GM23338 (cell line): ENCODE measurements around the gene NDRG3. TPM values are rescaled to one million over a fixed set of nuclear protein-coding genes. Genes with fewer than 3 reads are reported as not detected.

ENCODE experiments used
- ATAC-seq: fragments of 200-7000 bp; cut with Tn5 transposase; 3 replicates; pipeline ENCODE4 v1.9.1; 2020
- DNase-seq: peaks from one replicate; pipeline ENCODE4 v3.0.0-alpha.2; 2015; ENCODE audit warnings: low spot score
- H2AFZ ChIP-seq: fragments of 200-600 bp; sonication (generic); 2 replicates; pipeline ENCODE4 v1.8.0; 2016; ENCODE audit warnings: antibody characterized with exemption, mild to moderate bottlenecking, moderate library complexity
- H3F3A ChIP-seq: fragments of 200-600 bp; sonication (generic); replicated peaks from 2 replicates; pipeline ENCODE4 v1.8.0; 2017; ENCODE audit warnings: antibody characterized with exemption, mixed run types, low read depth
- H3K27ac ChIP-seq: fragments of 200-600 bp; sonication (generic); 2 replicates; pipeline ENCODE4 v1.6.1; 2016; ENCODE audit warnings: low read depth
- H3K27me3 ChIP-seq: fragments of 200-600 bp; sonication (generic); 2 replicates; pipeline ENCODE4 v1.8.0; 2016; ENCODE audit warnings: mild to moderate bottlenecking, mixed run types, moderate library complexity; ENCODE audit not compliant: insufficient read depth
- H3K36me3 ChIP-seq: fragments of 200-600 bp; sonication (generic); 2 replicates; pipeline ENCODE4 v1.8.0; 2016; ENCODE audit warnings: mild to moderate bottlenecking; ENCODE audit not compliant: insufficient read depth
- H3K4me1 ChIP-seq: fragments of 200-600 bp; sonication (generic); 2 replicates; pipeline ENCODE4 v1.8.0; 2016; ENCODE audit warnings: mild to moderate bottlenecking, moderate library complexity; ENCODE audit not compliant: insufficient read depth
- H3K4me2 ChIP-seq: fragments of 200-600 bp; sonication (generic); 2 replicates; pipeline ENCODE4 v1.7.1; 2017; ENCODE audit warnings: mixed run types
- H3K4me3 ChIP-seq: fragments of 200-600 bp; sonication (generic); 2 replicates; pipeline ENCODE4 v1.6.1; 2016; ENCODE audit warnings: mixed run types
- H3K79me2 ChIP-seq: fragments of 200-600 bp; sonication (generic); replicated peaks from 2 replicates; pipeline ENCODE4 v1.8.0; 2017; ENCODE audit warnings: mild to moderate bottlenecking; ENCODE audit not compliant: insufficient read depth
- H3K9me2 ChIP-seq: fragments of 200-600 bp; sonication (generic); 2 replicates; pipeline ENCODE4 v1.8.0; 2017; ENCODE audit not compliant: insufficient read depth
- H4K20me1 ChIP-seq: fragments of 200-600 bp; sonication (generic); replicated peaks from 2 replicates; pipeline ENCODE4 v1.8.0; 2017; ENCODE audit warnings: mild to moderate bottlenecking; ENCODE audit not compliant: insufficient read depth
- H3K27ac Mint-ChIP-seq: 2 replicates; pipeline ENCODE4 v1.8.0; 2020; ENCODE audit warnings: inconsistent platforms, mild to moderate bottlenecking, moderate library complexity, mixed read lengths
- H3K27me3 Mint-ChIP-seq: 3 replicates; pipeline ENCODE4 v1.8.0; 2022; ENCODE audit warnings: low read depth, mild to moderate bottlenecking, moderate library complexity, mixed read lengths, inconsistent platforms; ENCODE audit not compliant: insufficient read depth, poor library complexity
- H3K36me3 Mint-ChIP-seq: 3 replicates; pipeline ENCODE4 v1.8.0; 2021; ENCODE audit warnings: low read depth, mild to moderate bottlenecking, inconsistent platforms, moderate library complexity, mixed read lengths
- H3K4me1 Mint-ChIP-seq: 3 replicates; pipeline ENCODE4 v1.8.0; 2020; ENCODE audit warnings: mild to moderate bottlenecking, inconsistent platforms, mixed read lengths
- H3K4me3 Mint-ChIP-seq: 3 replicates; pipeline ENCODE4 v1.8.0; 2021; ENCODE audit warnings: moderate library complexity, mild to moderate bottlenecking, inconsistent platforms, mixed read lengths
- H3K9me3 Mint-ChIP-seq: 3 replicates; pipeline ENCODE4 v1.8.0; 2020; ENCODE audit warnings: moderate library complexity, mild to moderate bottlenecking, inconsistent platforms, mixed read lengths
- CREB1 ChIP-seq: fragments of 250-450 bp; sonication (Bioruptor Pico); IDR thresholded peaks from 2 replicates; pipeline ENCODE4 v1.5.0; 2020; ENCODE audit warnings: low read depth, mild to moderate bottlenecking, moderate library complexity
- CTCF ChIP-seq, 2 experiments: fragments of 200-600 bp in 1 of 2; sonication (generic) in 1 of 2; conservative IDR thresholded peaks; 2 replicates each; pipeline versions ENCODE4 v1.5.1 to v1.6.1; 2016 to 2017; ENCODE audit warnings: antibody characterized with exemption in 2 of 2, low read depth in 2 of 2, mild to moderate bottlenecking in 2 of 2, moderate library complexity in 1 of 2
- ETS1 ChIP-seq: IDR thresholded peaks from 2 replicates; pipeline ENCODE4 v1.6.1; 2016; ENCODE audit warnings: antibody characterized with exemption
- JUNB ChIP-seq: IDR thresholded peaks from one replicate; pipeline ENCODE4 v1.6.1; 2016; ENCODE audit warnings: antibody characterized with exemption; ENCODE audit not compliant: unreplicated experiment
- POLR2AphosphoS5 ChIP-seq: IDR thresholded peaks from 2 replicates; pipeline ENCODE4 v1.6.1; 2016; ENCODE audit warnings: antibody characterized with exemption, low read depth
- REST ChIP-seq: IDR thresholded peaks from one replicate; pipeline ENCODE4 v1.6.1; 2018; ENCODE audit warnings: antibody characterized with exemption; ENCODE audit not compliant: unreplicated experiment
- STAT1 ChIP-seq: IDR thresholded peaks from one replicate; pipeline ENCODE4 v1.6.1; 2016; ENCODE audit warnings: antibody characterized with exemption; ENCODE audit not compliant: unreplicated experiment
- ZNF114 ChIP-seq: fragments of 250-450 bp; sonication (Bioruptor Pico); IDR thresholded peaks from 2 replicates; pipeline ENCODE4 v1.5.0; 2020; ENCODE audit warnings: mild to moderate bottlenecking, moderate library complexity
- ZNF462 ChIP-seq: fragments of 250-450 bp; sonication (Bioruptor Pico); IDR thresholded peaks from 2 replicates; pipeline ENCODE4 v1.5.0; 2020; ENCODE audit warnings: mild to moderate bottlenecking, moderate library complexity
- polyA plus RNA-seq: library from polyadenylated mRNA; unstranded; fragments of >200 nt; fragmentation: Nextera tagmentation; extraction: Ambion mirVana; gene quantifications from 2 replicates; pipeline ENCODE4 v1.2.1, GENCODE V29; 2016
- total RNA-seq: library from RNA; depleted of rRNA; stranded (reverse); fragments of >200 nt; shearing (Covaris generic); gene quantifications from 2 replicates; pipeline ENCODE4 v1.2.3, GENCODE V29; 2014

Gene NDRG3
- total and polyA plus RNA-seq, 2 experiments from 2014 or later = 18.6 to 24.0 TPM

GRCh38 chr20:36624068-36624943, 121.6 kb downstream of the NDRG3 start (continued):
- no peak for TF ChIP-seq ETS1
- no peak for TF ChIP-seq REST
- TF ChIP-seq CTCF (conservative IDR thresholded peaks at IDR 0.05; ENCODE audit: low read depth in 2 of 2) = no peak; a peak in 1 of 4 replicates
- no peak for TF ChIP-seq JUNB
- TF ChIP-seq CREB1 (CRISPR knock-in tag) = no peak
- TF ChIP-seq POLR2AphosphoS5 = no peak
- TF ChIP-seq STAT1 = no peak
- no peak for TF ChIP-seq ZNF114

GRCh38 chr20:36623444-36623843, 122.4 kb downstream of the NDRG3 start:
- Mint-ChIP-seq H3K36me3 (no peaks in the 10 kb centered on the region), H3K4me1 (peaks cover 6% of the 10 kb centered on the region), H3K27ac (no peak overlapping the region), H3K9me3 (no peaks in the 10 kb centered on the region), H3K27me3 (no peaks in the 10 kb centered on the region), H3K4me3 (no peak overlapping the region)
- H3K27ac ChIP-seq = no peak overlapping the region
- peak overlapping the region; percentile 89 for H2AFZ ChIP-seq
- H4K20me1 ChIP-seq = no peaks in the 10 kb centered on the region
- no peak for DNase-seq
- no peaks in the 10 kb centered on the region for H3K79me2 ChIP-seq
- ATAC-seq = no peak
- no peaks in the 10 kb centered on the region; the same call in 1 of the 2 replicates for H3K4me1 ChIP-seq
- no peaks in the 10 kb centered on the region; the same call in 1 of the 2 replicates for H3K9me2 ChIP-seq
- H3K27me3 ChIP-seq = no peaks in the 10 kb centered on the region
- H3K4me2 ChIP-seq = no peak overlapping the region
- H3K4me3 ChIP-seq = no peak overlapping the region
- H3F3A ChIP-seq = no peaks in the 10 kb centered on the region
- H3K36me3 ChIP-seq = no peaks in the 10 kb centered on the region
- TF ChIP-seq CTCF (conservative IDR thresholded peaks at IDR 0.05; ENCODE audit: low read depth in 2 of 2) (no peak), STAT1 (no peak), ZNF462 (CRISPR knock-in tag) (no peak)
